SHP77 treated with DMSO at 0.1 percent for 48 hours (cell line): ENCODE data around the gene GTF2E1.
"Not testable (repeated sequence)": the region's sequence is repeated elsewhere in the genome, so short reads cannot be mapped to it uniquely, and the experiment has no call there.

Experiments
- DNase-seq: peaks from one replicate; lab custom pipeline; 2025; lab: John Stamatoyannopoulos, UW

Gene GTF2E1

GRCh38 chr3:120753810-120754209 lies 11.3 kb downstream of the GTF2E1 start:
- DNase-seq = no peak

DNA sequence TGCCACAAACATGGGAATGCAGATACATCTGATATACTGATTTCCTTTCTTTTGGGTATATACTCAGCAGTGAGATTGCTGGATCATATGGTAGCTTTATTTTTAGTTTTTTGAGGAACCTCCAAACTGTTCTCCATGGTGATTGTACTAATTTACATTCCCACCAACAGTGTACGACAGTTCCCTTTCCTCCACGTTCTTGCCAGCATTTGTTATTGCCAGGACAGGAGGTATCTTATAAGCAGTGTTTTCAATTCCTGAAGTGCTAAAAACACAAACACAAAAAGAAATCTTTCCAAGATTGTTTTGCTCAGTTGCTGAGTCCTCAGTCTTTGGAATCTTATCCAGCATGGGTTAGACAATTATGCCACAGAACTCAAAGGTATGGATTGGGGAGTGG lies 13.5 kb downstream of the GTF2E1 start:
- DNase-seq = no peak

DNA sequence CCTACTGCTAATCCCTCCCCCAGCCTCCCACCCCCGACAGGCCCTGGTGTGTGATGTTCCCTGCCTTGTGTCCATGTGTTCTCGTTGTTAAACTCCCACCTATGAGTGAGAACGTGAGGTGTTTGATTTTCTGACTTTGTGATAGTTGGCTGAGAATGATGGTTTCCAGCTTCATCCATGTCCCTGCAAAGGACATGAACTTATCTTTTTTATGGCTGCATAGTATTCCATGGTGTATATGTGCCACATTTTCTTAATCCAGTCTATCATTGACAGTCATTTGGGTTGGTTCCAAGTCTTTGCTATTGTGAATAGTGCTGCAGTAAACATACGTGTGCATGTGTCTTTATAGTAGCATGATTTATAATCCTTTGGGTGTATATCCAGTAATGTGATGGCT lies 16.0 kb downstream of the GTF2E1 start:
- not testable (repeated sequence) for DNase-seq

GRCh38 chr3:120762615-120763014 lies 20.1 kb downstream of the GTF2E1 start:
- DNase-seq = no peak

DNA sequence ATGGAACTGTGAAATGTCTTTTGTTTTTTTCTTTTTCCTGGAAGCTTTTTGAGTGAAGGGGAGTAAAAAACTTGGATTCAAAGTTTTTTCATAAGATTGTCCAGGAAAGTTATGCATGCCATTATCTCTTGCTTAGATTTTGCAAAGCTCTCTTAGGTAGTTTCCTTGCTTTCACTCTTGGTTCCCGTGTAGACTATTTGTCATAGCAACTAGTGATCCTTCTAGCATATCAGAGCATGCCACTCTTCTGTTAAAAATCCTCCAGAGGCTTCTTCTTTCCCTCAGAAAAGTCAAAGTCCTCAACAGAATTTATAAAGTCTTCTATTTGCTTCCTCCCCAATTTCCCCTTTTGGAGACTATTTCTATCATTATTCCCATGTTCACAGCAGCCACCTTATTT lies 21.1 kb downstream of the GTF2E1 start:
- DNase-seq = no peak

DNA sequence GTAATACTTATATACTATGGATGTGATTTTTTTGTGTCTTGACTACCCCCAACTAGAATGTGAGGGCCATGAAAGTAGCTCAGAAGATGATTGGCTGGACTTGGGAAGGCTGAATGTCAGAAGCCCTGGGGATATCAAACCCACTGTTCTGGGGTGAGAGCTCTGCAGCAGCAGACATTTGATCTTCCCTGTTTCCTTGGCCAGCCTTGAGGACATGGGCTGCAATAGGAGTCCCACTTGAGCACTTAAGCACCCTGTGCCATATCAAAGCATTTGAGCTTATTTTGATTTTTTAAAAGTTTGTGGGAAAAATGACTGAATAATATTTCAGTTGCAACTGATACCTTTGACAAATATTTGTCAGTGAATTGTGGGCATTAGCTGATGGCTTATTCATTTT lies 21.7 kb downstream of the GTF2E1 start:
- no peak for DNase-seq

- DNase-seq = no peak
Observed at GRCh38 chr3:120765830-120766493, 23.4 kb downstream of the GTF2E1 start.

- DNase-seq = no peak
Observed at GRCh38 chr3:120766576-120766975, 24.0 kb downstream of the GTF2E1 start.

DNA sequence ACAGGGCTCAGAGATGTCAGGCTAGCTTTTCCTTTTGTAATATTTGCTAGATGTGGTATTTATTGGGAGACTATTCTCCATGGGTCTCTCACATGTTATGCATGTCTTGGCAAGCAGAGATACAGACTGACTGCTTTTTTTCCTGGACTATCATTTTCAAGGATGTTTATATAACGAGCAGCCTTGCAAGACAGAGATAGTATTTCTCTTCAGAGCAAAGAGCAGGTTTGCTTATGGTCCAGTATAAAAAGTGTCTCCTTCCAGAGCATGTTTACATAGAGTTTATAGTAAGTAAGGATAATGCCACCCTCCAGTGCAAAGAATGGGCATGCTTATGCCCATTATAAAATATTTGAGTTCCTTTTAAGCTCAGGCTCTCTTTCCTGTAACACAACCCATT lies 24.6 kb downstream of the GTF2E1 start:
- no peak for DNase-seq

- no peak for DNase-seq
Observed at GRCh38 chr3:120769436-120769835, 26.9 kb downstream of the GTF2E1 start.

GRCh38 chr3:120770891-120771290 lies 28.3 kb downstream of the GTF2E1 start:
- DNase-seq = no peak

- DNase-seq = no peak
Observed at GRCh38 chr3:120772081-120772480, 29.5 kb downstream of the GTF2E1 start.

GRCh38 chr3:120773932-120774331 lies 31.4 kb downstream of the GTF2E1 start:
- no peak for DNase-seq

GRCh38 chr3:120775411-120775810 lies 32.9 kb downstream of the GTF2E1 start:
- no peak for DNase-seq

GRCh38 chr3:120778776-120779175 lies 36.2 kb downstream of the GTF2E1 start:
- DNase-seq = no peak

DNA sequence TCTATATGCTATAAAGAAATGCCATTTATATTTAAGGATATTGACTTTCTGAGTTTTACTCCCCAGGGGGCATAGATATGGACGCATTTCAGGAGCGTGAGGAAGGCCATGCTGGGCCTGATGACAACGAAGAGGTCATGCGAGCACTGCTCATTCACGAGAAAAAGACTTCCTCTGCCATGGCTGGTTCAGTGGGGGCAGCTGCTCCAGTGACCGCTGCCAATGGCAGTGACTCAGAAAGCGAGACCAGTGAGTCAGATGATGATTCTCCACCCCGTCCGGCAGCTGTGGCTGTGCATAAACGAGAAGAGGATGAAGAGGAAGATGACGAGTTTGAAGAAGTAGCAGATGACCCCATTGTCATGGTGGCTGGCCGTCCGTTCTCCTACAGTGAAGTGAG lies 38.4 kb downstream of the GTF2E1 start:
- no peak for DNase-seq

DNA sequence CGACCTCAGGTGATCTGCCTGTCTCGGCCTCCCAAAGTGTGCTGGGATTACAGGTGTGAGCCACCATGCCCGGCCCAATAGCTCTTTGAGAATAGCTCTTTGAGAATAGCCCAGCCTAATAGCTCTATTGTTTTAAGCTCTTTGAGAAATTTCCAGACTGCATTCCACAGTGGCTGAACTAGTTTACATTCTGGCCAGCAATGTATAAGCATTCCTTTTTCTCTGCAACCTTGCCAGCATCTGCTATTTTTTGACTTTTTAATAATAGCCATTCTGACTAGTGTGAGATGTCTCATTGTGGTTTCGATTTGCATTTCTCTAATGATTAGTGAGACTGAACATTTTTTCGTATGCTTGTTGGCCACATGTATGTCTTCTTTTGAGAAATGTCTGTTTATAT lies 43.3 kb downstream of the GTF2E1 start:
- DNase-seq = not testable (repeated sequence)

- DNase-seq = no peak
Observed at GRCh38 chr3:120791010-120791409, 48.5 kb downstream of the GTF2E1 start.

DNA sequence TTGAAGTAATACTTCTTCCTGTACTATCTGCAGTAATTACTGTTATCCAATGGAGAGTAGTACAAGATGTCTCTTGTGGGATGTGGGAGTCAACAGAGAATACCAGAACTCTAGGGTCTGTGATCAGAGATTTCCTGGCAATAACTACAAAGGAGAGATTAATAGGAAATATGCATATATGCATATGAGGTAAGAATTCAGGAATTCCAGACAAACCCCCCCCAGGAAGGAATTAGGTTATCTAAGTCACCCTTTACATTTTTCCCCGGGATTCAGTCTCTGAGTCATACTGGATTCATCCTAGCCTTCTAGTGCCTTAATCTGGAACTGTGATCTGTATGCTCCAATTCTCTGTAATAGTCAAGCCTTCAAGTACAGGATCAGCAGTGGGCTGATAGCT lies 49.4 kb downstream of the GTF2E1 start:
- DNase-seq = no peak

DNA sequence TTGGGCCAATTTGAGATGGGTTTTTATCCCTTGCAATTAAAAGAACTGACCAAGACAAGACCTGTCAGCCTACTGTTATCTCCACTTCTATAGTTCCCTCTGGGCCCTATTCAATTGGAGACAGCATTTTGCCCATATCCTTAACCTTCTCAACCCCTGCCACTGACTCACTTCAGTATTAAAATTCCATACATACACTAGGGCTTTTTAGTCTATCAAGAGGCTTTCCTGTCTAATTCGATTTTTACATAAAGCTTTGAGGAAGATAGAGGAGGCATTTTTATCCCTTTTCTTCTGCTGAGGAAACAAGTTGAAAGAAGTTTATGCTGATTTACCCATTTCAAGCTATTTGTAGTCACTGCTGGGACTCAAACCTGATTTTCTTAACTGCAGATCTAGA lies 51.1 kb downstream of the GTF2E1 start:
- no peak for DNase-seq

GRCh38 chr3:120795017-120795648 lies 52.6 kb downstream of the GTF2E1 start:
- DNase-seq = peak; percentile 52

GRCh38 chr3:120795959-120796358 lies 53.4 kb downstream of the GTF2E1 start:
- no peak for DNase-seq

GRCh38 chr3:120796976-120797375 lies 54.4 kb downstream of the GTF2E1 start:
- no peak for DNase-seq

- DNase-seq = no peak
Observed at GRCh38 chr3:120797857-120798256, 55.3 kb downstream of the GTF2E1 start.
